ENCODE results near the gene ANKRD35. TPM values are rescaled to one million over a fixed set of nuclear protein-coding genes. Genes with fewer than 3 reads are reported as not detected.

The ANKRD35 gene
- total RNA-seq, 3 donors from 2014 or later (not counting 1 experiment from before 2014, with no cell fraction given), result 0.14 to 0.23 (median 0.23) TPM

DNA sequence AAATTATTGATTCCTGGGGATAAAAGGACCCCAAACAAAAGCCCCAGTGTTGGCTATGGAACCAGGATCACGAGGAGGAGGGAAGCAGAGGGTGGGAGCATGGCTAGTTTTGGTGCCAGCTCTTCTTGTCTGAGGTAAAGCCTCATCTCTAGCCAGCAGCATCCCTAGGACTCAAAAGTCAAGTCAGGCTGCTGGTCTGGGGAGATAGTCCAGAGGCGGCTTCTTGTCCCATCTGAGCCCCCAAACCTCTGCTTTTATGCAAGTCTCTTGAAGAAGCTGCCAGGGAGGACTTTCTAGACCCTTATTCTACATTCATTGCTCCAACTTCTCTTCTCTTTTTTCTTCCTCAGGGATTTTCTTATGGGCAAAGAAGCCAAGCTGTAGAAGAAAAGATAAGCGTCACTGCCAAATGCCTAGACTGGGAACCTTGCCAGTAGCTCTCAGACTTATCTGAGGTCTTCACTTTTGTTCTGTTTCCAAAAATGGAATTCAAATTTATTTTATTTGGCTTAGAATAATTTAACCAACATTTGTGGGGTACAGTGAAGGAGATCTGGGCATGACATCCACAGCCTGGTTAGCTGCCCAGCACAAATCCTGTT is 6.9 kb upstream of the ANKRD35 start:
- Mint-ChIP-seq H3K4me3 (no peak overlapping the region), H3K9me3 (no peaks in the 10 kb centered on the region), H3K36me3 (no peaks in the 10 kb centered on the region), H3K27ac (no peak overlapping the region), H3K27me3 (ENCODE audit: low read depth in 2 of 2) (no peaks in the 10 kb centered on the region), H3K4me1 (no peaks in the 10 kb centered on the region)
- Histone ChIP-seq H3K27ac (ENCODE audit: low read length) (no peak overlapping the region), H3K36me3 (ENCODE audit: control insufficient read depth, insufficient read depth, low read length) (no peaks in the 10 kb centered on the region), H3K4me1 (ENCODE audit: control insufficient read depth, insufficient read depth, low read length) (no peaks in the 10 kb centered on the region), H3K4me3 (ENCODE audit: low read length) (no peak overlapping the region), H3K27me3 (ENCODE audit: control insufficient read depth, insufficient read depth, low read length) (no peaks in the 10 kb centered on the region), H3K9me3 (ENCODE audit: control insufficient read depth, insufficient read depth, low read length) (no peaks in the 10 kb centered on the region)
- WGBS (ENCODE audit: insufficient coverage), result 96% methylated on average over 3 of the region's 3 CpGs
- no peak for DNase-seq
- intact Hi-C loops (cut with micrococcal nuclease), result no loop called here
- ATAC-seq, result no peak
- TF ChIP-seq, protein P1, sequence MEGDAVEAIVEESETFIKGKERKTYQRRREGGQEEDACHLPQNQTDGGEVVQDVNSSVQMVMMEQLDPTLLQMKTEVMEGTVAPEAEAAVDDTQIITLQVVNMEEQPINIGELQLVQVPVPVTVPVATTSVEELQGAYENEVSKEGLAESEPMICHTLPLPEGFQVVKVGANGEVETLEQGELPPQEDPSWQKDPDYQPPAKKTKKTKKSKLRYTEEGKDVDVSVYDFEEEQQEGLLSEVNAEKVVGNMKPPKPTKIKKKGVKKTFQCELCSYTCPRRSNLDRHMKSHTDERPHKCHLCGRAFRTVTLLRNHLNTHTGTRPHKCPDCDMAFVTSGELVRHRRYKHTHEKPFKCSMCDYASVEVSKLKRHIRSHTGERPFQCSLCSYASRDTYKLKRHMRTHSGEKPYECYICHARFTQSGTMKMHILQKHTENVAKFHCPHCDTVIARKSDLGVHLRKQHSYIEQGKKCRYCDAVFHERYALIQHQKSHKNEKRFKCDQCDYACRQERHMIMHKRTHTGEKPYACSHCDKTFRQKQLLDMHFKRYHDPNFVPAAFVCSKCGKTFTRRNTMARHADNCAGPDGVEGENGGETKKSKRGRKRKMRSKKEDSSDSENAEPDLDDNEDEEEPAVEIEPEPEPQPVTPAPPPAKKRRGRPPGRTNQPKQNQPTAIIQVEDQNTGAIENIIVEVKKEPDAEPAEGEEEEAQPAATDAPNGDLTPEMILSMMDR (IDR thresholded peaks at IDR 0.05), result no peak

DNA sequence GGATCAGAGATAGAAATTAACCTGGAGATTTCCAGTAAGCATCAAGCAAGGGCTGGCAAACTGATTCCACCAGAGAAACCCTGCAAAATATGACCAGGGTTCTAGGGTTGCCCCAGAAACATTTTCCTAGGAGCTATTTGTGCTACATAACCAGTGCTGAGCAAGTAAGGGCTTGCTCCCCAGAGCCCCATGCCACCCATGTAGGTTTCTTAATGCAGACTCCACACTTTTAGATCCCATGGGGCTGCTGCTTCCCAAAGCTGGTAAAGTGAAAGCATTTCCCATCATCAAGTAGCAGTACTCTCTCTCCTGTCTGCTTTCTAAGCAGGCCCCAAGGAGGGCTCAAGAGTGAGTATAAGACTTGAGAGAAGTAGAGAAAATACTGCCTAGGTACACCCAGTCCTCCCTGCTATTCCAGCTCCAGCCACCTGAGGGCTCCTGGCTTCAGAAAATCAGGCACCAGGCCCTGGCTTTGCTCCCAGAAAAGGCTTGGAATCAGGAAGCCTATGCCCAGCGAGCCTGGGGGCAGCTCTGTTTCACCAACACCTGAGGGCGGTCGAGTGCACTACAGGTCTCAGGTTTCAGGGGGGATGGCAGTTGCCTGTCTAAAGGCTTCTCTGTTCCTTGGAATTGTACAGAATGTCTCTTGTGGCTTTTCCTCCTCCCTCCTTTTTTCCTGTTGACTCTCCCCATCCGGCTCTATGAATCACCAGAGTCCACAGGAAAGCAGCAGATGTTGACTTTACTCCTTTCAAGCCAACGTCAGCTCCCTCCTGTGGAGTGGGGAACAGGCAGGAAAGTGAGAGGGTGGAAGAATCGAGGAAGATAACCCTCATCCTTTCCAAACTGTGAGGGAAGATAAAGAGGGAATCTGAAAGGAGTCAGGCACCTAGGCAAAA is 6.2 kb upstream of the ANKRD35 start:
- no peak overlapping the region for H3K4me3 Mint-ChIP-seq
- intact Hi-C loops (cut with micrococcal nuclease), result no loop called here
- no peaks in the 10 kb centered on the region for H3K4me1 ChIP-seq (ENCODE audit: control insufficient read depth, insufficient read depth, low read length)
- no peaks in the 10 kb centered on the region for H3K9me3 ChIP-seq (ENCODE audit: control insufficient read depth, insufficient read depth, low read length)
- H3K27ac Mint-ChIP-seq, result no peak overlapping the region
- H3K4me1 Mint-ChIP-seq, result no peaks in the 10 kb centered on the region
- H3K27me3 ChIP-seq (ENCODE audit: control insufficient read depth, insufficient read depth, low read length), result no peaks in the 10 kb centered on the region
- H3K27me3 Mint-ChIP-seq (ENCODE audit: low read depth in 2 of 2), result no peaks in the 10 kb centered on the region
- TF ChIP-seq, protein P1 (IDR thresholded peaks at IDR 0.05), result peak; percentile 72
- H3K36me3 Mint-ChIP-seq, result no peaks in the 10 kb centered on the region
- DNase-seq (peak; percentile 35 to 70), ATAC-seq (peak; percentile 63 to 76 (median 63))
- H3K27ac ChIP-seq (ENCODE audit: low read length), result no peak overlapping the region
- 11% methylated on average over 3 of the region's 6 CpGs for WGBS (ENCODE audit: insufficient coverage)
- H3K36me3 ChIP-seq (ENCODE audit: control insufficient read depth, insufficient read depth, low read length), result no peaks in the 10 kb centered on the region
- H3K9me3 Mint-ChIP-seq, result no peaks in the 10 kb centered on the region
- H3K4me3 ChIP-seq (ENCODE audit: low read length), result no peak overlapping the region

DNA sequence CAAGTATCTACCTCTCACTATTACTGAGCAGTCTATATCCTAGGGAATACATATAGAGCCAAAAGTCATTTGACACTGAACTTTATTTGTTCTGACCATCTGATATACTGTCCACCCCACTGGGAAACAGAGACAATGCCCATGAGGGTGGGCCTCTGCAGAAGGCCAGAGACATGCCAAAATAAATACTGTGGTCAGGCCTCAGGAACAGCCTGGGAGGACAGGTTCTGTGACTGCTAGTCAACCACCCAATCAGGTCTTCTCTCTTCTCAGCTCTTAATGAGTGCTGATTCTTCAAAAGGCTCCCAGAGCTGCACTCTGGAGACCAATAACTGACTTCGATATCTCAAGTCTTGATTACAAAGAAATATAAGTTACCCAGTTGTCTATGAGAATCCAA is 5.5 kb upstream of the ANKRD35 start:
- Histone ChIP-seq H3K9me3 (ENCODE audit: control insufficient read depth, insufficient read depth, low read length) (no peaks in the 10 kb centered on the region), H3K27me3 (ENCODE audit: control insufficient read depth, insufficient read depth, low read length) (no peaks in the 10 kb centered on the region), H3K36me3 (ENCODE audit: control insufficient read depth, insufficient read depth, low read length) (no peaks in the 10 kb centered on the region), H3K4me3 (ENCODE audit: low read length) (no peak overlapping the region), H3K27ac (ENCODE audit: low read length) (no peak overlapping the region), H3K4me1 (ENCODE audit: control insufficient read depth, insufficient read depth, low read length) (peaks cover 4% of the 10 kb centered on the region)
- intact Hi-C loops (cut with micrococcal nuclease), result no loop called here
- Mint-ChIP-seq H3K27me3 (ENCODE audit: low read depth in 2 of 2) (no peaks in the 10 kb centered on the region), H3K4me3 (no peak overlapping the region), H3K4me1 (no peaks in the 10 kb centered on the region), H3K9me3 (no peaks in the 10 kb centered on the region), H3K36me3 (no peaks in the 10 kb centered on the region), H3K27ac (no peak overlapping the region)
- DNase-seq, result no peak
- WGBS (ENCODE audit: insufficient coverage), result no CpG with 5 or more reads among the region's 1 CpG
- TF ChIP-seq, protein P1 (IDR thresholded peaks at IDR 0.05), result no peak
- ATAC-seq, result no peak

Measured in natural killer cell (primary cell).